NCI-H82 (cell line): ENCODE results near the gene HORMAD2.

ENCODE experiments used
- DNase-seq: peaks from one replicate; lab custom pipeline; 2025; lab: John Stamatoyannopoulos, UW

Gene HORMAD2, protein sequence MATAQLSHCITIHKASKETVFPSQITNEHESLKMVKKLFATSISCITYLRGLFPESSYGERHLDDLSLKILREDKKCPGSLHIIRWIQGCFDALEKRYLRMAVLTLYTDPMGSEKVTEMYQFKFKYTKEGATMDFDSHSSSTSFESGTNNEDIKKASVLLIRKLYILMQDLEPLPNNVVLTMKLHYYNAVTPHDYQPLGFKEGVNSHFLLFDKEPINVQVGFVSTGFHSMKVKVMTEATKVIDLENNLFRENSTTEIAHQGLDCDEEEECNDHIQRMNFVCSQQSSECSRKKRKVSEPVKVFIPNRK

DNA sequence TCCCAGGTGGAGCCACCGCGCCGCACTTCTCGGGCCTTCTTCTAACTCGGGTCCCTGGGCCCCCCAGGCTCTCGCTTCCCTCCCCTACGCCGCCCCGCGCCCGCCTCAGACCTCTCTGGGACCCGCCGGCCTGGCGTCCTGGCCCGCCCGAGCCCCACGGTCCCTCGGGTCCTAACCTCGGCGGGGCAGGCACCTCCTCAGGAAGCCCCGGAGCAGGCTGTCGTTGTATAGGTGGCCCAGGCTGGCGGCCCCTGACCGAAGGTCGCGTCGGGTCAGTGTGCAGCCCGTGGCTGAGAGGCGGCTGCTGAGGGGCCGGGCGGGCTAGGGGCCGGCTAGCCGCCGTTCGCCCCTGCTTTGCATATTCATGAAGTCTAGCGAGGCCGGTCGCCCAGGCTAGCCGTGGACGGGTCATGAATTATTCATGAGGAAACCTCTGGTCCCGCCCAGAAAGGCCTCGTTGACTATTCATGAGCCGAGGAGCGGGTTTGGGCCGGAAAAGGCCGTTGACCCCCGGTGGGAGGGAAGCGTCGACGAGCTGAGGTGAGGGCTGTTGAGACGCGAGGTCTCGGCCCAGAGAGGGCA lies at the start of gene HORMAD2:
TSS of gene HORMAD2 (plus strand) at position 513 of the 582 bp plus-strand sequence. CDS start 13,489 bp downstream, outside the sequence.
- no peak for DNase-seq

GRCh38 chr22:30031328-30031727 lies 48.9 kb upstream of the HORMAD2 start:
- DNase-seq, result no peak

- no peak for DNase-seq
Observed at GRCh38 chr22:30031764-30032455, 48.4 kb upstream of the HORMAD2 start.

DNA sequence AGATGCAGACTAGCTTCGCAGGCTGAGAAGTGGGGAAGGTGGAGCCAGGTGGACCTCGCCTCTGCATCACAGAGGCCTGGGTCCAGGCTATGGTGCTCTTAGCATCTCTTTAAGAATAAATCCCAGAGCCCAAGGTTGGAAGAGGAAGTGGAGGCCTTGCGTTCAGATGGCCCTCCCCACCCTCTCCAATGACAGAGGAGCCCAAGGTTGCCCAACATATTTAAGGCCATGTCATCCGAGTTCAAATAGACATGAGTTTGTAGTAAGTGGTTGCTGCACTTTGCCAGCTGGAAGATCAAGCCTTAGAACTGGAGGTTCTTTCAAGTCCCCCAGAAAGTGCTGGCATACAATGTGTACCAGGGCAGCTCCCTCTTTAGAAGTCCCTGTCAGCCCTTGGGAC lies 47.1 kb upstream of the HORMAD2 start:
- no peak for DNase-seq

DNA sequence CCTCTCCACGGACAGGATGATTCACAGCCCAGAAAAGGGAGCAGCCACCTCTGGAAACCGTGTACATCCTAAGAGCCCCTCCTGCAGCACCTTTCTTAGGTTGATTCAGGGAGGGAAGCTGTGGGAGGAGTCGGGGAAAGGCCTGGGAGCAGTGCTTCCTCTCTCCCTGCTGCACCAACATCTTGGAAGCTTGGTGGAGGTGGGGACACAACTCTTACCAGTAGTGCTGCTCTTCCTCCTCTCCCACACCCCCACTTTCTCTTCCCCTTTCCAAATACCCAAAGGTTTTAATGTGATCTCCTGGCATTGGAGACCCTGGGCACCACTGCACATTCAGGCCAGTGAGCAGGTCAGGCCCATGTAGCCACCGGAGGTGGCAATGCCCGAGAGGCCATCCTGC lies 46.4 kb upstream of the HORMAD2 start:
- no peak for DNase-seq

DNA sequence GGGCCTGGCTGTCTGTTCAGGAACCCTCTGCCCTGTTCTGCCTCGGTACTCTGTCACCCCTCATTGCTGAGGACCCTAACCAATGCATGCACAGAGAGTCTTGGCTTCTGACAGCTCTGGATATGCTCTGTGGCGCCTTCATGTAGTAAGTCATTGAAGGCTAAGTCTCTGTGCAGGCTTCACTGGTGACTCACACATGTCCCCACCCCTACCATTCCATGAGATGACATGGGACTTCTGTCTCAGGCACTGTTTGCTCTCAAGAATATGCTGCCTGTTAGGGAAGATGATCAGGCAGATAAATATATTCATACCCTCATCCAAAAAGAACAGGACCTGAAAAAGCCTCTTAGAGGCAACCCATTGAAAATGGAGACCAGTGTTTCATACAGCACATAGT lies 43.6 kb upstream of the HORMAD2 start:
- DNase-seq, result no peak

DNA sequence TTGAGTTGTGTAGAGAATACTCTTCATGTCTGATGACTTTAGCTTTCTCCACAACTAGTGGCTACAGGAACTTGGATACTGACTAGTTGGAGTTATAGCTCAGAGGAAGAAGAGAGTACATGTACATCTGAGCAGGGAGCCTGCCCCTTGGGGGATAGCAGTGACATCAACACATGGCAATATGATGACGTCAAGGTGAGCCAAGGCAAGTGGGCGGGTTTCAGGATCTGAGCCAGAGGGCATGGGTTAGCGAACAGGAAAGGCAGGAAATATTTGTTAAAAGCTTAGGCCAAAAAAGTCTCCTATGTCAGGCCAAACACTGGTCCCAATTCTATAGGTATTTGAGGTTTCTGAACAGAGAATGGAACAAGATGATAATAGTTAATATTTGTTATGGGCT lies 42.0 kb upstream of the HORMAD2 start:
- no peak for DNase-seq

GRCh38 chr22:30040499-30041260 lies 39.6 kb upstream of the HORMAD2 start:
- DNase-seq, result no peak

DNA sequence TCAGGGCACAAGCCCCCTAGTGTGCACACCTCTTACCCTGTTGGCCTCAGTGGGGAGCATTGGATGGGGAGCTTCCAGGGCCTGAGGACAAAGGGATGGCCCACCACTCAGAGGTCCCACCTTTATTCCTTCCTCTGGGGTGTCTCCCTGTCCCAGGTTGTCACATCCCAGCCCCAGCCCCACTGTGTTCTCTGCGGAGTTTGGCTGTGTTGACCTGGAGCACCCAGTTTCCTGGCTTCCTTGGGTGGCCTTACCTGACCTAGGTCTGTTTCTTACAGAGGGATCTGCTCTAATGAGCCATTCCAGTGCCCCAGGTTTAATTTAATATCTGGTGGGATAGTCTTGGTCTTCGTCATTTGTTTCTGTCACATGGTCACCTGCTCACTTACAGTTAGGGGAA lies 38.8 kb upstream of the HORMAD2 start:
- DNase-seq, result no peak

DNA sequence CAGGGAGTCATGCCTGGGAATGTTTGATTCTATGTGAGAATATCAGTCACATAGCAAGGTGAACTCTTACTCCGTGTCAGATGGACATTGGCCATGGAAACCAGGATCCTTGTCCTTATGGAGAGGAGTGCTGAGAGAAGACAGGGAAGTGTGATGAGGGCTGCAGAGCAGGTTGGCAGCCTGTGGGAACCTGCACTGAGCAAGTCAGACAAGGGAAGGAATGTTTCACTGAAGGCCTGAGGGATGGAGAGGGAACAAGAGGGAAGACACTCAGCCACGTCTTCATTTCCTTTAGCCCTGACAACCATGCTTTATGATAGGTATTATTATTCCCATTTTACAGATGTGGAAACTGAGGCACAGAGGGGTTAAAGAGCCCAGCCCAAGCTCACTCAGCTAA lies 38.4 kb upstream of the HORMAD2 start:
- DNase-seq, result no peak

DNA sequence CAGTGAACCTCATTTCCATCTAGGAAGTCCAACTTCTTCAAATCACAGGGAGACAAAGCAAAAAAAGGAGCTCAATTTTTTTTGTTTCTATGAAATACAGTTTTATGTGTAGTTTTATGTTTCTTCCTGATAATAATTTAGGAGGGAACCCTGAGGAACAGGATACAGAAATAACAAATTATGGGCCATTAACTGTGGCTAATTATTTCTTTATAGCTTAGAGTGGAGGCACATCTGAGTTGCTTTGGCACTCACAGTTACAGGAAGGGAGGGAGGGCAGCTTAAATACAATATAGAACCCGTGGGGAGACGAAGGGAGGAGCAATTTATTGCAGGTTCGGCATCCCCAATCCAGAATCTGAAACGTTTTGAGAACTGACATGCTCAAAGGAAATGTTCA lies 37.1 kb upstream of the HORMAD2 start:
- DNase-seq, result no peak

DNA sequence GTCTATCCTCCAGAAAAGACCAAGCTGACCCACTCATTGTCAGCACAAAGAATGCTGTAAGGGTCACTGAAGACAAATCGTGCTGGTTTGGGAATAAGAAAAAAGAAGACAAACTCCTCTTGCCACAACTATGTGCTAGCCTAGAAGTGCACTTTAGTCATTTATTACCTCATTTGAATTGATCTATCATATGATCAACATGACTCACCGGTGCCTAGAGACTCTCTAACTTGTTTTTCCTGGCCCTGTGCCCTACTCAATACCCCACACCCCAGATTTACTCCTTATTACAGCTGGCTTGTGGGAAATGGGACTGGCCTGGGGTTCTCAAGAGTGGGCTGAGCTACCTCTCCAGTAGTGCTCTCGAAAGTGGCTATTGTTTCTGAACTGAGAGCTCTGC lies 35.9 kb upstream of the HORMAD2 start:
- DNase-seq, result no peak

DNA sequence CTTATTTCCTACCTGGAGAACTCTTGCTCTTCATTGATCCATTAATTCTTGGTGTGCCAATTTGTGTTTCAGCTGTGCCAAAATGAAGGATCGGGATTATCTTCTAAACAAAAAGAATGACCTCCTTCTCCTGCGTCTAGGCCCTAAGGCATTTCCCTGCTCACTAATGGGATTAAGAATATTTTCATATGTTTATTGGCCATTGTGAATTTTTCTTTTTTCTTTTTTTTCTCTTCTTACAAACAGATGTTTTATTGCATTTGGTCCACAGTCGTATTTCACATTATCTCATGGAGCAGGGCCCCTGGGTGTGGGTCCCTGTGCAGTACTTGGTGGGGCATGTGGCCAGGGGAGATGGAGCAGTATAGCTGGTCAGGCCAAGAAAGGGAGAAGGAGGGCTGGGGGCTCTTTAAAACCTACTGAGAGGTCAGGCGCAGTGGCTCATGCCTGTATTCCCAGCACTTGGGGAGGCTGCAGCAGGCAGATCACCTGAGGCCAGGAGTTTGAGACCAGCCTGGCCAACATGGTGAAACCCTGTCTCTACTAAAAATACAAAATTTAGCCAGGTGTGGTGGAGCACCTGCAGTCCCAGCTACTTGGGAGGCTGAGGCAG lies 35.3 kb upstream of the HORMAD2 start:
- DNase-seq, result no peak

GRCh38 chr22:30045494-30045887 lies 34.8 kb upstream of the HORMAD2 start:
- DNase-seq, result no peak

GRCh38 chr22:30045901-30046715 lies 34.2 kb upstream of the HORMAD2 start:
- DNase-seq, result no peak

DNA sequence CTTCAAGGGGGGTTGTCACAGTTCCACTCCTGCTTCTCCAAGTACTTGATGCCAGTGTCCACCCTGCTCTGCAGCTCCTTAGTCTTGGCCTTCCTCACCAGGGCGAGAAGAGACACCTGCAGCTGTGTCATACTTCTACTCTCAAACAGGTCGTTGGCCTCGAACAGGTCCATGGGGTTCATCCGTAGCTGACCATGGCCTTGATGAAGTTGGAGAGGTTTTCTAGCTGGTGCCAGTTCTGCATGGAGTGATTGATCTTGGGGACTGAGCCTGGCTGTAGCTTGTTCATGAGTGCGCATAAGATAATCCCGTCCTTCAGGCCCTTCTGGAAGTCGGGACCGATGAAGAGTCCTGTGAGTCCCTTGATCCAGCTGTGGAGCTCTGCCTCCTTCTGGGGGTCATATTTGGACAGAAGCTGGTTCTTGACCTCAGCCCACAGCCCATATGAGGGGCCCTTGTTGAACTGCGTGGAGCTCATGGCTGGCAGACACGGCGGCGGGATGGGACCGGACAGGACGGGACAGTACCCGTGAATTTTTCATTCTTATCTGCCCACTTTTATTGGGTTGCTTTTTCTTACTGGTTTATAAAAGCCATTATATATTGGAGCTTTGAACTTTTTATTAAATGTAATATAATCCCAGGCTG lies 33.4 kb upstream of the HORMAD2 start:
- no peak for DNase-seq

DNA sequence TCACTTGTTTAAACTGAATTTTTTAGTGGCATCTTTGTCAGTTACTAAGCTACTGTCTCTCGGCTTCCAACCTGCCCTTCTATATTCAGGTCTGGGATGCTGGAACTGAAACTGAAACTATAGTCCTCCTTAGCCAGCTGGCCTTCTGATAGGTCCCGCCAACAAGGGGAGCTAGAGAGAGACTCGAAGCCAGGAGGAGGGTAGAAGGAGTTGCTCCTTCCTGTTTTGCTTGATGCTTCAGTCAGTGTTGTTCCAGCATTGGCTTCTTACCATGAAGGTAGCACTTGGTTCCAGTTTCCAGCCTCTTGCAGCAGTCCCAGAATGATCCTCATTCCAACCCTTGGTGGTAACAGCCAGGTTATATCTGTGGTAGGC lies 32.9 kb upstream of the HORMAD2 start:
- no peak for DNase-seq

- no peak for DNase-seq
Observed at GRCh38 chr22:30048681-30049080, 31.6 kb upstream of the HORMAD2 start.

DNA sequence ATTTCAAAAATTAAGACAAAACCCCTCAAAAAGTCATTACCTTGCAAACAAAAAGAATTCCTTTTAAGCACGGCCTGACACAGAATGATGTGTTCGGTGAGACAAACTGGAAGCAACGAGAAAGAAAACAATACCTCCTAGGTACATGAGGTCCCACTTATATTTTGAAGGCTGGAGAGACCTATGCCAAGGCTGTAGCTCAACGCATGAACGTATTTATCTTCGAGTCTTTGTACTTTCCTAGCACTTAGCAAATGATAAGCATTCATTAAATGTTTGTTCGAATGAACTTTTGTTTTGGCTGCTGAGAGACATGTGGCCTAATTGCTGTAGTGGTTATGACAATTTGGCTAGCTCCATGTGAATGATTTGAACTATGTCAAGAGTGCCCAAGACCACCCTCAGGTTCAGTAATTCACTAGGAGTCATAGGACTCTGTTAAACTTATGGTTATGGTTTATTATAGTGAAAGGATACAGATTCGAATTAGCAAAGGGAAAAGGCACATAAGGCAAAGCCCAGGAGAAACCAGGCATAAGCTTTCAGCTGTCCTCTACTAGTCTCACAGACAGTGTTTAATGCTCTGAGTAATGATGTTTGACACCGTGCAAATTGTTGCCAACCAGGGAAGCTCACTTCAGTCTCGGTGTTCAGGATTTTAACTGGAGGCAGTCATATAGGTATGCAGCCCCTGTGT lies 26.0 kb upstream of the HORMAD2 start:
- DNase-seq, result no peak

DNA sequence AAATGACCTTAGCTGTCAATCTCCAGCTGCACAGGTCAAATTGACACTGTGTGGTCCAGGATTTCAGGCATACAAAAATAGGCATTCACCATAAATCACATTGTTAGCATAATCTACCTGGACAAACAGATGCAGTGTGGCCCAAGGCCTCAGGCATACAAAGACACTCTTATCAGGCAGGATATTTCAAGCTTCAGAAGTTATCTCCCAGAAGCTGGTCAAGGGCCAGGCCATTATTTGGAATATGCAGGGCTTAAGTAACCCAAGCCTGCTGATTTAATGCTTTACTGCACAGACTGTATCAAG lies 25.5 kb upstream of the HORMAD2 start:
- DNase-seq, result no peak
